Iris pigment epithelial cell (primary cell): ENCODE measurements around the gene DYNC1LI1.
A peak's percentile ranks its signal among the peaks of the same experiment; 100 is the strongest.
"Not testable (repeated sequence)": the region's sequence is repeated elsewhere in the genome, so short reads cannot be mapped to it uniquely, and the experiment has no call there.

Source experiments
- DNase-seq: peaks from one replicate; pipeline ENCODE4 v3.0.0-alpha.2; 2011; ENCODE audit warnings: low read depth

The DYNC1LI1 gene

DNA sequence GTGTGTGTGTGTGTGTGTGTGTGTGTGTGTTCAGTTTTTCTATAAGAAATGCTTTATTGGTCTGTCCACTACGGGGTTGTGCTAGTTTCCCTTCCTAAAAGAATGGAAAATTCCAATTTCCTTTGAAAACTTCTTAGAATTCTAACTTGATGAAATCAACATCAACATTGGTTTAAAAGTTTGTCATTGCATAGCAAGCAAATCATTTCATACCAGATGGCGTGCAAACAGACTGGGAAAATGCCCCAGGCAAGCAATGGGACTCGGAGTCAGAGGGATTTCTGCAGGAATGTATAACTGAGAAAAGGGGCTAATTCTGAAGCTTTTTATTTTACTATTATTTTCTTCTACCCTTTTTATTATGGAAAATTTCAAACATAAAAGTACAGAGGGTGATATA lies 13.1 kb upstream of the DYNC1LI1 start:
- peak; percentile 19 for DNase-seq

- not testable (repeated sequence) for DNase-seq
These were observed 8.0 kb upstream of the DYNC1LI1 start for GRCh38 chr3:32578669-32579068.

GRCh38 chr3:32577581-32578556 lies 7.2 kb upstream of the DYNC1LI1 start:
- DNase-seq = peak; percentile 26

DNA sequence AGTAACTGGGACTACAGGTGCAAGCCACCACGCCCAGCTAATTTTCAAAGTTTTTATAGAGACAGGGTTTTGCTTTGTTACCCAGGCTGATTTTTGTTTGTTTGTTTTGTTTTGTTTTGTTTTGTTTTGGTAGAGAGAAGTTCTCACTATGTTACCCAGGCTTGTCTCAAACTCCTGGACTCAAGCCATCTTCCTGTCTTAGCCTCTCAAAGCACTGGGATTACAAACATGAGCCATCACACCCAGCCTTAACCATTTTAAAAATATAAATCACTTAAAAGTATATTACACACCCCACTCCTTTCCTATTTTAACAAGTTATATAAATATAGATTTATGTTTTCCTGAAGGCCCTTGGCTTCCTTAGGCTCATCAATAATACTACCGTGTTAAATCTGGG lies 6.5 kb upstream of the DYNC1LI1 start:
- peak; percentile 18 for DNase-seq

DNA sequence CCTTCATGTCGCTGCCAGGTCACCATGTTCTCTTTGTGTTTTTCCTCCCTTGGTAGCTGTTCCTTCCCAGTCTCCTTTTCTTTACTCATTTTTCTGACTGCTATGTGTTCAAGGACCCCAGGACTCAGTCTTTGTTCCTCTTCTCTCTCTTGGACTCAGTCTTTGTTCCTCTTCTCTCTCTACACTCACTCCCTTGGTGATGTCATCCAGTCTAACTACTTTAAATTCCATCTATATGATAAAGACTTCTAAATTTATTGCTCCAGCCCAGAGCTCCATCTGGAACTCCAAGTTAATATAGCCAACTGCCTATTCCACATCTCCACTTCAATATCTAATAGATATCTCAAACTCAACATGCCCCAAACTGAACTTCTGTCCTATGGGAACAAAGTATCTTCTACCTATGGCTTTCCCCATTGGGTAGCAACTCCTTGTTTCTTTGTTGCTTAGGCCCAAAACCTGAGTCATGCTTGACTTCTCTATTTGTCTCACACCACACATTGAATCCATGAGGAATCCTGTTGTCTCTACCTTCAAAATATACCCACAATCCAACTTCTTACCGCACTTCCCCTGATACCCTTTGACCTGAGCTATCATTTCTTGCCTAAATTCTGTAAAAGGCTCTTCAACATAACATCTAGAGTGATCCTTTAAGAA lies 4.9 kb upstream of the DYNC1LI1 start:
- no peak for DNase-seq

DNA sequence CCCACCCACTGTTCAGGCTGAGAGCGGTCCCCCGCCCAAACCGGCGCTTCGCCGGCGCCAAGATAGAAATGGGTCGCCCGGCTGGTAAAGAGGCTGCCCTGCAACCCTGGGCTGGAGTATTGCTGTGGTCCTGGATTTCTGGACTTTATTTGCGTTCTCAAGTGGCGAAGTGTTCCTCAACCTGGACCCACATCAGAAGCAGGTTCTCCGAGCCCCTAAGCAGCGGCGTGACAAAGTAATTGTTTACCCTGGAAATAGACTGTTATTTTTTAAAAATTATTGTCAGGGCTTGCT lies 481 bp upstream of the DYNC1LI1 start:
- DNase-seq = no peak

DNA sequence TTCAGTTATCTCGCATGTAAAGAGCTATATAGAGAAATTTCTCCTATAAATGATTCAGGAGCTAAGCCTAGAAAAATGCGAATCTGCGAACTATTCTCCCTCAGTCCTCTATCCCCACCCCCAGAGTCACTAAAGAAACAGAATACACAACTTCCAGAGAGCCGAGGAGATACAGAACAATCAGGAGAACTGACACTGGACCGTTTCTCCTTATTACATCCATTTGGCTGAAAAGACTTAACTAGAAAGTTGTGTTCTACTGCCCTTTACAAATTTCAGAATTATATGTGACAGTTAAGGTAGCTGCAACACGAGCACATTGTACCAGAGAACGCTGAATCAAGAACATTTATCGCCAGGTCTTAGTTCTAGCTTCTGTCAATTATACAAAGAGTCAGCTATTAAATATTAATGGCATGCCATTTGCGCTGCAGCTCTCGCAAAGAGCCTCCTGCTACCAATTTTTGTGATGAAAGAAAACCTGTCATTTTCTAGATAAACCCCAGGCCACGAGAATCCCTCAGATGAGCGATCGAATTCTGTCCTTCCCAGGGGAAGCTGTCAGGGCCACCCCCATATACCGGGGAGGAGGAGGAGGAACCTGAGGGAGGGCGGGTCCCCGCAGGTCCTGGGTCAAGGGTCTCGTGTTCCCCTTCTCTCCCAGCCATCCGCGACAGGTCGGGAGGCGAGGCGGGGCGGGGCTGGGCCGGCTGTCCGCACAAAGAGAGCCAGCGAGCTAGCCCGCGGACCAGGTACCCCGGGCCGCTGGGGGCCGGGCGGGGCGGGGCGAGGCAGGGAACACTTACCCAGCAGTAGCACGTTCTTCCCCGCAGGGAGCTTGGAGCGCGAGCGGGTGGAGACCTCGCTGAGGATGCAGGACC lies 878 bp downstream of the DYNC1LI1 start:
- DNase-seq = no peak

DNA sequence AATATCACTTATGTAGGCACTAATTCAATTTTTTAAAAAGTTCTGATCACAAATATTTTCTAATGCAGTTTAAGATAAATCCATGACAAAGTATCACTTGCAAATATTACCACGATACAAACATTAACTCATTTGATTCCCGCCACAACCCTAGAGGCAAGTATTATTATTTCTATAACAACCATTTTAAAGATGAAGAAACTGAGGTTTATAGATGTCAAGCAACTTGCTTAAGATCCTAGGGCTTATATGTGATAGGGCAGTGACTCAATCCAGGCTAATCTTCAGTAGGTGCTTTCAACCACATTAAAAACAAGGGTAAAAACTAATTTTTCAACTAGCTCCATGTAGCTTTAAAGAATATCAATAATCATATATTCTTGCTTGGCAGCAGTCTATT lies 1.7 kb downstream of the DYNC1LI1 start:
- no peak for DNase-seq

GRCh38 chr3:32564195-32564594 lies 6.5 kb downstream of the DYNC1LI1 start:
- DNase-seq = peak; percentile 17

DNA sequence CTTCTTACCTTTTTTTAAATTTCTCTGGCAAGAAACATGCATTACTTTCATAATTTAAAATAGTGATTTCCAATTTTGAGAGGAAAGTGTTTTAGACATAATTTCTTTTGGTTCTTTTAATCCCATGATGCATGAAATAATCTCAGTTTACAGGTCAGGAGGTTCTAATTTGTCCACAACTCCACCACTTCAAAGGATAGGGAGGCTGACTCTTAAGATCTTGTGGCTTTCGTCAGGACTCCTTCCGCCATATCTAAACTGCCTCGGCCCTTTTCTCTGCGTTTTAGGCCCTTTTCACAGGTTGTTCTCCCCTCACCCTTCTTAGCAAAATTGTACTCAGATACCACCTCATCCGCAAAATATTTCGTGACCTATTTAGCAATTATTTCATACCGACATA lies 8.0 kb downstream of the DYNC1LI1 start:
- DNase-seq = no peak

DNA sequence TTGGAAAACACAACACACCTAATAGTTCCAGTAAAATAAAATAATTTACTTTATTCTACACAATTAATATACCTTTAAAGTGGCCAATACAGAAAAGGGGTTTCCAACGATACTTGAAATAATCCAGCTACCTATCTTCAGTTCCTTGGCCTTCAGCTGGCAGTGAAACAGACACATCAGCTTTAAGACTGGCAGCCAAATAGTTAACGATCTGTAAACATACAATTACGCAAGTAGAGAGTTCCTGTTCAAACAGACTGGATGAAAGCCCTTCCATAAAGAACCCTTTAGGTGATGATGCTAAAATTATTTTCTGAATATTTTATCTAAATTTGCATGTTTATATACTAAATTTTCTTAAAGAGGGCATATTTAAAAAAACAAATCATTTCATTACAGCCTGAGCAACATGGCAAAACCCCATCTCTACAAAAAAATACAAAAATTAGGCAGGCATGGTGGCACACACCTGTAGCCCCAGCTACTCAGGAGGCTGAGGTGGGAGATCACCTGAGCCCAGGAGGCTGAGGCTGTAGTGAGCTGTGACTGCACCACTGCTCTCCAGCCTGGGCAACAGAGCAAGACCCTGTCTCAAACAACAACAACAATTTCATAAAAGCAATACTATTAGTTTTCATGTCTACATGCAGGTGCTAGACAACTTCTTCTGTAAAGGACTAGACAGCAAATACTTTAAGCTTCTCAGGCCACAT lies 12.9 kb downstream of the DYNC1LI1 start:
- no peak for DNase-seq

- DNase-seq = no peak
These were observed 14.3 kb downstream of the DYNC1LI1 start for GRCh38 chr3:32556332-32556731.

GRCh38 chr3:32553973-32554372 lies 16.7 kb downstream of the DYNC1LI1 start:
- DNase-seq = no peak

DNA sequence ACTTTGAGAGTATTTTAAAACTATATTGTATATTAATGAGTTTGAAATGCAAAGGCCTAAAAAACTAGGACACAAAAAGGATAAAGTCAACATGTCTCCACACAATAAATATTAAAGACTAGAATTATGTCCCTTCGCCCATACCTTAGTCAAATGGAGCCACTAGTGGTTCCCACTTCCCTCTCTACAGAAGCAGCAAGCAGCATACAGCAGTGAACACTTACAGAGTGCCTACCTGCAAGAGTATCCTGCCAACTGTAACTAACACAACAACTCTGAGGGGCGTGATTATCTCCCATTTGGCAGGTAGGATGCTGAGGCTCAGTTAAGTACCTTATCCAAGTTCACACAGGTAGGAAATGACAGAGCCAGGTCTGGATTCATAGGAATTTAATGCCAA lies 17.2 kb downstream of the DYNC1LI1 start:
- no peak for DNase-seq

DNA sequence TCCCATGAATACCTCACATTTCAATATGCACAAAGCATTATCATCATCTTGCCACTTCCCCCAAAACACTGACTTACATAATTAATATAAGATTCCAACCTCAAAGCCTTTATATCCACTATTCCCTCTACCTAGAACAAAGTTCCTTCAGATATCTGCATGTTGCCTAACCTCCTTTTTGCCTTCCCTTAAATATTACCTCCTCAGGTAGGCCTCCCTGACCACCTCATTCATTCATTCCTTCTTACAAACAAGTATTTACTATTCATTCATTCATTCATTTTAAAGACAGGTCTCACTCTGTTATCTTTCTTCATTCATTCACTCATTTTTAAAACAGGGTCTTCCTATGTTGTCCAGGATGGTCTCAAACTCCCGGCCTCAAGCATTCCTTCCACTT lies 18.6 kb downstream of the DYNC1LI1 start:
- DNase-seq = no peak

GRCh38 chr3:32551496-32551895 lies 19.2 kb downstream of the DYNC1LI1 start:
- DNase-seq = no peak

DNA sequence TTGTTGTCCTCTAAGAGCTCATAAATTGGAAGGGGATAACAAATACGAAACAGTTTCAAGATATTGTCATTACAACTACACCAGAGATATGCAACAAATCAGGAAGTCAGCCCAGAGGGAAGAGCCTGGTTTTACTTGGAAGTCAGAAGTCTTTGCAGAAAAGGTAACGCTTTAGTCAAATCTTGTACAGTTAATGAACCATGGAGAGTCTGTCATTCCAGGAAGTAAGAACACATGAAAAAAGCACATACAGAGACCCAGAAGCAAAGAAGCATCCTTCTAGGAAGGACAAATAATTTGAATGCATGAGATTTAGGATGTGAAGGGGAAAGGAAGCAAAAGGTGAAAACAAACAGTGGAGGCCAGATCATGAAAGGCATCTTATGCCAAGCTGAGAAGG lies 19.6 kb downstream of the DYNC1LI1 start:
- no peak for DNase-seq

DNA sequence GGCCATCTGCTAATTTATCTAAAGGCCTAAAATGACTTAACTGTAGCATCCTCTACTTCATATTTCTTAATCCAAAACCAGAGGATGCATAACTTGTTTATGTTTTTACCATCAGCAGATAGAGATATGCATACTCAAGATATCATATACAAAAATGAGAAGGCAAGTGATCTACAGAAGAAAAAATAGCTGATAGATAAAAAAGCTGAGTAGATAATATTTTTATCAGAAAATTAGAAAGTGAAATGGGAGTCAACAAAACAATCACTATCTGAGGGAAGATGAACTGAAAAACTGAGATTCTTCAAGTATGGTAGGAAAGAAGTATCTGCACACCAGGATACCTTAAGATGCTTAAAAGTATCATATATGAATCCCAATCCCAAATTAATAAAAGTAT lies 25.4 kb downstream of the DYNC1LI1 start:
- no peak for DNase-seq

- no peak for DNase-seq
These were observed 25.8 kb downstream of the DYNC1LI1 start for GRCh38 chr3:32544894-32545293.

- no peak for DNase-seq
These were observed 27.9 kb downstream of the DYNC1LI1 start for GRCh38 chr3:32542807-32543206.

GRCh38 chr3:32540899-32541298 lies 29.8 kb downstream of the DYNC1LI1 start:
- DNase-seq = no peak

GRCh38 chr3:32532434-32532833 lies 38.2 kb downstream of the DYNC1LI1 start:
- DNase-seq = no peak
